Heart right ventricle (tissue), 16 donors: ENCODE data around the gene TPRG1. TPM values are rescaled to one million over a fixed set of nuclear protein-coding genes. Genes with fewer than 3 reads are reported as not detected.

ENCODE experiments used
- ATAC-seq, 8 donors: fragments of 200-7000 bp; cut with Tn5 transposase; one replicate each; pipeline ENCODE4 v1.9.1; 2020; ENCODE audit warnings: mild to moderate bottlenecking in 8 of 8, moderate library complexity in 8 of 8, moderate number of reproducible peaks in 1 of 8
- DNase-seq, 2 donors: peaks; one replicate each; pipeline ENCODE4 v3.0.0-alpha.2; 2020
- H3K27ac ChIP-seq, 10 donors: fragments of 200-600 bp; sonication (generic) in 2 of 10; one replicate each; pipeline versions ENCODE4 v1.5.0 to v1.8.0; 2020 to 2022; ENCODE audit warnings: mild to moderate bottlenecking in 3 of 10
- H3K27me3 ChIP-seq, 7 donors: fragments of 200-600 bp; one replicate each; pipeline ENCODE4 v1.8.0; 2021 to 2022; ENCODE audit warnings: mild to moderate bottlenecking in 2 of 7
- H3K36me3 ChIP-seq, 9 donors: fragments of 200-600 bp; sonication (generic) in 1 of 9; one replicate each; pipeline versions ENCODE4 v1.5.0 to v1.8.0; 2020 to 2022; ENCODE audit warnings: mild to moderate bottlenecking in 2 of 9
- H3K4me1 ChIP-seq, 9 donors: fragments of 200-600 bp; sonication (generic) in 1 of 9; one replicate each; pipeline versions ENCODE4 v1.5.0 to v1.8.0; 2020 to 2022; ENCODE audit warnings: mild to moderate bottlenecking in 4 of 9
- H3K4me3 ChIP-seq, 10 donors: fragments of 200-600 bp; sonication (generic) in 2 of 10; one replicate each; pipeline versions ENCODE4 v1.5.0 to v1.8.0; 2020 to 2022; ENCODE audit warnings: mild to moderate bottlenecking in 7 of 10, moderate library complexity in 2 of 10
- H3K9me3 ChIP-seq, 11 donors: fragments of 200-600 bp in 10 of 11; sonication (generic) in 2 of 11; one replicate each; pipeline versions ENCODE4 v1.5.0 to v1.8.0; 2013 to 2022; ENCODE audit warnings: mild to moderate bottlenecking in 2 of 11, control low read depth in 1 of 11, moderate library complexity in 1 of 11
- CTCF ChIP-seq, 9 donors: fragments of 200-600 bp; sonication (generic) in 2 of 9; IDR thresholded peaks; one replicate each; pipeline versions ENCODE4 v1.5.0 to v1.8.0; 2021 to 2022; ENCODE audit warnings: antibody characterized with exemption in 9 of 9, mild to moderate bottlenecking in 5 of 9, moderate library complexity in 1 of 9
- WGBS, 2 donors: extraction: QIAGEN DNeasy Blood & Tissue Kit; methylation state at CpG; one replicate each; pipeline ENCODE4 v1.1.7; 2013; ENCODE audit warnings: inconsistent platforms in 1 of 2; 5-methylcytosine and 5-hydroxymethylcytosine counted together
- intact Hi-C, 10 donors: fragments of 100-400 bp; cut with DNase I; formaldehyde crosslinking; loops; one replicate each; pipeline versions ENCODE4 v1.11.1 to v1.14.2; 2022
- polyA plus RNA-seq, 2 donors: library from polyadenylated mRNA; stranded (reverse); fragments of 200-250 nt; gene quantifications; one replicate each; pipeline ENCODE4 v1.2.3, GENCODE V29; 2013
- total RNA-seq, 10 donors: library from RNA; stranded (reverse); fragmentation: NEBNext Ultra II Directional in 3 of 10; extraction: Animal tissue kit (Norgen Biotek cat#: 25700) in 3 of 10; gene quantifications; one replicate each; pipeline versions ENCODE4 v1.2.1 to v1.2.4, GENCODE V29; 2021 to 2023
- donor health status: Arrhythmogenic right ventricular cardiomyopathy.
- donor health status: ischemic (EF 13 %, LVEDD 7.1; RV severe dilation, severe dysfunction).
- donor health status: healthy with polysubstance abuse.
- donor health status: DM: no; HTN: yes; CAD: no.
- donor health status: DM: no; HTN: no; CAD: no.
- donor health status: ischemic (EF 25% LVEDD 6.9; RV normal size, moderate dysfunction).
- donor health status: ischemic (EF 25% LVEDD 5.7; RV mildly dilated, moderate dysfunction).
- donor health status: healthy.
- donor health status: DM: yes; HTN: yes; CAD: no.
- donor health status: Ischemic cardiomyopathy.
- donor health status: ischemic (EF 35%, LVEDD 5.7; RV mildly dilated, moderate dysfunction).
- donor health status: nonischemic (EF 11% LVEDD 7.7; RV severe dilation, severe dysfunction).
- donor health status: DM: yes; HTN: yes; CAD: no.
- donor health status: PGD.
- donor health status: ischemic (EF 29% LVEDD 5.4; RV normal size, mild dysfunction).
- donor health status: nonischemic (EF 23%, LVEDD 6.1; RV moderate dilation, normal function).

The TPRG1 gene
- total and polyA plus RNA-seq, 12 donors = 0.62 to 3.1 (median 1.8) TPM

- Histone ChIP-seq H3K4me3 (no peak overlapping the region), H3K27ac (no peak overlapping the region), H3K27me3 (no peaks in the 10 kb centered on the region), H3K4me1 (no peaks in the 10 kb centered on the region), H3K36me3 (no peaks in the 10 kb centered on the region), H3K9me3 (no peaks in the 10 kb centered on the region)
- WGBS, 2 donors = 64% methylated on average over 5 of the region's 5 CpGs
- DNase-seq = peak; percentile 7 to 21
- intact Hi-C loops = loop anchor here (2.0 to 5.0 kb wide), 3 partner anchors 677 to 682 kb away; no protein-coding TSS in a partner anchor
- TF ChIP-seq CTCF (IDR thresholded peaks at IDR 0.05) = peak in 8 of 9 donors; percentile 21 to 58 (median 46)
- peak; percentile 34 to 86 (median 78) for ATAC-seq
These were observed 98.6 kb downstream of the TPRG1 start for GRCh38 chr3:189270248-189270832.

GRCh38 chr3:189272500-189273119 is 100.8 kb downstream of the TPRG1 start:
- peak in 3 of 9 donors; percentile 8 to 18 (median 14) for TF ChIP-seq CTCF (IDR thresholded peaks at IDR 0.05)
- Histone ChIP-seq H3K27ac (no peak overlapping the region), H3K9me3 (no peaks in the 10 kb centered on the region), H3K4me1 (peaks cover 0 to 13% (median 0%) of the 10 kb centered on the region in 9 donors), H3K27me3 (peaks cover 0 to 4% (median 0%) of the 10 kb centered on the region in 7 donors), H3K4me3 (no peak overlapping the region), H3K36me3 (no peaks in the 10 kb centered on the region)
- intact Hi-C loops = loop anchor here in 7 of 10 donors (5.0 kb wide), 2 partner anchors 675 to 680 kb away; no protein-coding TSS in a partner anchor
- 61 to 70% methylated on average over 4 of the region's 4 CpGs for WGBS, 2 donors
- DNase-seq (no peak), ATAC-seq (no peak)

GRCh38 chr3:189273736-189274135 is 102.0 kb downstream of the TPRG1 start:
- H3K4me3 ChIP-seq = no peak overlapping the region
- H3K27ac ChIP-seq = peak overlapping the region in 1 of 10 donors; percentile 24
- TF ChIP-seq CTCF (IDR thresholded peaks at IDR 0.05) = no peak
- peaks cover 0 to 4% (median 0%) of the 10 kb centered on the region in 7 donors for H3K27me3 ChIP-seq
- DNase-seq = no peak
- 95 to 100% methylated on average over 1 of the region's 1 CpG for WGBS, 2 donors
- H3K9me3 ChIP-seq = no peaks in the 10 kb centered on the region
- no peak for ATAC-seq
- H3K4me1 ChIP-seq = peaks cover 0 to 19% (median 0%) of the 10 kb centered on the region in 9 donors
- intact Hi-C loops = loop anchor here in 7 of 10 donors (5.0 kb wide), 2 partner anchors 674 to 679 kb away; no protein-coding TSS in a partner anchor
- no peaks in the 10 kb centered on the region for H3K36me3 ChIP-seq

- intact Hi-C loops = loop anchor here in 1 of 10 donors (5.0 kb wide), 1 partner anchor 667 kb away; no protein-coding TSS in a partner anchor
- ATAC-seq (no peak), DNase-seq (no peak)
- Histone ChIP-seq H3K27me3 (peaks cover 0 to 4% (median 0%) of the 10 kb centered on the region in 7 donors), H3K9me3 (no peaks in the 10 kb centered on the region), H3K27ac (no peak overlapping the region), H3K4me1 (peaks cover 0 to 19% (median 0%) of the 10 kb centered on the region in 9 donors), H3K4me3 (no peak overlapping the region), H3K36me3 (no peaks in the 10 kb centered on the region)
- TF ChIP-seq CTCF (IDR thresholded peaks at IDR 0.05) = no peak
- WGBS, 2 donors = 87 to 91% methylated on average over 2 of the region's 2 CpGs
These were observed 103.4 kb downstream of the TPRG1 start for GRCh38 chr3:189275182-189275581.
